ENCODE results near the gene RBSN. TPM values are rescaled to one million over a fixed set of nuclear protein-coding genes. Genes with fewer than 3 reads are reported as not detected.

Gene RBSN
- total and polyA plus RNA-seq, 2 experiments from 2014 or later, result 10.6 to 26.5 TPM

DNA sequence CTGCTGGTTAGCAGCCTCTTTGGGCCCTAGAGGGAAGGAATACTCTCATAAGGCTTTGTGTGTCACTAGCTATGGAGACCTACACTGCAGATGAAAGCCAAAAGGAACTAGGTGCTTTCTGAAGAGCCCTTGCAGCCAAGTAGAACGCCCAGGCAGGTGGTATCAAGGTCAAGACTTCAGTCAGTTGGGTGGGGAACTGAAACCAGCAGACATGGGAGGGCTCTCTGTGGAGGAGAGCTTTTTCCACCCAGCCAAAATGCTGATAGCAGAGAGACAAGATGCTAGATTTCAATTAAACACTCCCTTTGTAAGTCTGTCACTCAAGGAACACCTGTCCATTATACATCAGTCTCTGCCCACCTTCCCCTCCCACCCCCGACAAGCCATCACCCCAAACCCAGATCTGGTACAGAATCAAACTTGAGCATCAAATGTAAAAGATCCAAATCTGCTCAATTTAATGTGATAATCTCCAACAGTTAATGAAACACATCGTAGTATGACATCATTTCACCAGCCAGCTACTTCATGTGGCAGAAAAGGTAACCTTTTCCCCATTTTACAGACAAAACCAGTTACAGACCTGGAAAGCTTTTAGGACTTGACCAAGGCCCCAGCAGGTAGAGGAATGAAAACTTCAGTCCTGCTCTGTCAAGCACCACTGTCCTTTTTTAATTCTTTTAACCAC lies 48.4 kb downstream of the RBSN start:
- no peaks in the 10 kb centered on the region for H3K27me3 ChIP-seq (ENCODE audit: insufficient read depth)
- TF ChIP-seq STAT1 (IDR thresholded peaks at IDR 0.05; ENCODE audit: unreplicated experiment), result no peak
- no peak for TF ChIP-seq EZH2 (IDR thresholded peaks at IDR 0.05; ENCODE audit: low read depth, unreplicated experiment)
- no peak for TF ChIP-seq CREB1 (CRISPR knock-in tag; IDR thresholded peaks at IDR 0.05; ENCODE audit: low read depth)
- TF ChIP-seq, protein P1, sequence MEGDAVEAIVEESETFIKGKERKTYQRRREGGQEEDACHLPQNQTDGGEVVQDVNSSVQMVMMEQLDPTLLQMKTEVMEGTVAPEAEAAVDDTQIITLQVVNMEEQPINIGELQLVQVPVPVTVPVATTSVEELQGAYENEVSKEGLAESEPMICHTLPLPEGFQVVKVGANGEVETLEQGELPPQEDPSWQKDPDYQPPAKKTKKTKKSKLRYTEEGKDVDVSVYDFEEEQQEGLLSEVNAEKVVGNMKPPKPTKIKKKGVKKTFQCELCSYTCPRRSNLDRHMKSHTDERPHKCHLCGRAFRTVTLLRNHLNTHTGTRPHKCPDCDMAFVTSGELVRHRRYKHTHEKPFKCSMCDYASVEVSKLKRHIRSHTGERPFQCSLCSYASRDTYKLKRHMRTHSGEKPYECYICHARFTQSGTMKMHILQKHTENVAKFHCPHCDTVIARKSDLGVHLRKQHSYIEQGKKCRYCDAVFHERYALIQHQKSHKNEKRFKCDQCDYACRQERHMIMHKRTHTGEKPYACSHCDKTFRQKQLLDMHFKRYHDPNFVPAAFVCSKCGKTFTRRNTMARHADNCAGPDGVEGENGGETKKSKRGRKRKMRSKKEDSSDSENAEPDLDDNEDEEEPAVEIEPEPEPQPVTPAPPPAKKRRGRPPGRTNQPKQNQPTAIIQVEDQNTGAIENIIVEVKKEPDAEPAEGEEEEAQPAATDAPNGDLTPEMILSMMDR (conservative IDR thresholded peaks at IDR 0.05; ENCODE audit: low read depth in 2 of 2), result no peak
- TF ChIP-seq, protein P2, sequence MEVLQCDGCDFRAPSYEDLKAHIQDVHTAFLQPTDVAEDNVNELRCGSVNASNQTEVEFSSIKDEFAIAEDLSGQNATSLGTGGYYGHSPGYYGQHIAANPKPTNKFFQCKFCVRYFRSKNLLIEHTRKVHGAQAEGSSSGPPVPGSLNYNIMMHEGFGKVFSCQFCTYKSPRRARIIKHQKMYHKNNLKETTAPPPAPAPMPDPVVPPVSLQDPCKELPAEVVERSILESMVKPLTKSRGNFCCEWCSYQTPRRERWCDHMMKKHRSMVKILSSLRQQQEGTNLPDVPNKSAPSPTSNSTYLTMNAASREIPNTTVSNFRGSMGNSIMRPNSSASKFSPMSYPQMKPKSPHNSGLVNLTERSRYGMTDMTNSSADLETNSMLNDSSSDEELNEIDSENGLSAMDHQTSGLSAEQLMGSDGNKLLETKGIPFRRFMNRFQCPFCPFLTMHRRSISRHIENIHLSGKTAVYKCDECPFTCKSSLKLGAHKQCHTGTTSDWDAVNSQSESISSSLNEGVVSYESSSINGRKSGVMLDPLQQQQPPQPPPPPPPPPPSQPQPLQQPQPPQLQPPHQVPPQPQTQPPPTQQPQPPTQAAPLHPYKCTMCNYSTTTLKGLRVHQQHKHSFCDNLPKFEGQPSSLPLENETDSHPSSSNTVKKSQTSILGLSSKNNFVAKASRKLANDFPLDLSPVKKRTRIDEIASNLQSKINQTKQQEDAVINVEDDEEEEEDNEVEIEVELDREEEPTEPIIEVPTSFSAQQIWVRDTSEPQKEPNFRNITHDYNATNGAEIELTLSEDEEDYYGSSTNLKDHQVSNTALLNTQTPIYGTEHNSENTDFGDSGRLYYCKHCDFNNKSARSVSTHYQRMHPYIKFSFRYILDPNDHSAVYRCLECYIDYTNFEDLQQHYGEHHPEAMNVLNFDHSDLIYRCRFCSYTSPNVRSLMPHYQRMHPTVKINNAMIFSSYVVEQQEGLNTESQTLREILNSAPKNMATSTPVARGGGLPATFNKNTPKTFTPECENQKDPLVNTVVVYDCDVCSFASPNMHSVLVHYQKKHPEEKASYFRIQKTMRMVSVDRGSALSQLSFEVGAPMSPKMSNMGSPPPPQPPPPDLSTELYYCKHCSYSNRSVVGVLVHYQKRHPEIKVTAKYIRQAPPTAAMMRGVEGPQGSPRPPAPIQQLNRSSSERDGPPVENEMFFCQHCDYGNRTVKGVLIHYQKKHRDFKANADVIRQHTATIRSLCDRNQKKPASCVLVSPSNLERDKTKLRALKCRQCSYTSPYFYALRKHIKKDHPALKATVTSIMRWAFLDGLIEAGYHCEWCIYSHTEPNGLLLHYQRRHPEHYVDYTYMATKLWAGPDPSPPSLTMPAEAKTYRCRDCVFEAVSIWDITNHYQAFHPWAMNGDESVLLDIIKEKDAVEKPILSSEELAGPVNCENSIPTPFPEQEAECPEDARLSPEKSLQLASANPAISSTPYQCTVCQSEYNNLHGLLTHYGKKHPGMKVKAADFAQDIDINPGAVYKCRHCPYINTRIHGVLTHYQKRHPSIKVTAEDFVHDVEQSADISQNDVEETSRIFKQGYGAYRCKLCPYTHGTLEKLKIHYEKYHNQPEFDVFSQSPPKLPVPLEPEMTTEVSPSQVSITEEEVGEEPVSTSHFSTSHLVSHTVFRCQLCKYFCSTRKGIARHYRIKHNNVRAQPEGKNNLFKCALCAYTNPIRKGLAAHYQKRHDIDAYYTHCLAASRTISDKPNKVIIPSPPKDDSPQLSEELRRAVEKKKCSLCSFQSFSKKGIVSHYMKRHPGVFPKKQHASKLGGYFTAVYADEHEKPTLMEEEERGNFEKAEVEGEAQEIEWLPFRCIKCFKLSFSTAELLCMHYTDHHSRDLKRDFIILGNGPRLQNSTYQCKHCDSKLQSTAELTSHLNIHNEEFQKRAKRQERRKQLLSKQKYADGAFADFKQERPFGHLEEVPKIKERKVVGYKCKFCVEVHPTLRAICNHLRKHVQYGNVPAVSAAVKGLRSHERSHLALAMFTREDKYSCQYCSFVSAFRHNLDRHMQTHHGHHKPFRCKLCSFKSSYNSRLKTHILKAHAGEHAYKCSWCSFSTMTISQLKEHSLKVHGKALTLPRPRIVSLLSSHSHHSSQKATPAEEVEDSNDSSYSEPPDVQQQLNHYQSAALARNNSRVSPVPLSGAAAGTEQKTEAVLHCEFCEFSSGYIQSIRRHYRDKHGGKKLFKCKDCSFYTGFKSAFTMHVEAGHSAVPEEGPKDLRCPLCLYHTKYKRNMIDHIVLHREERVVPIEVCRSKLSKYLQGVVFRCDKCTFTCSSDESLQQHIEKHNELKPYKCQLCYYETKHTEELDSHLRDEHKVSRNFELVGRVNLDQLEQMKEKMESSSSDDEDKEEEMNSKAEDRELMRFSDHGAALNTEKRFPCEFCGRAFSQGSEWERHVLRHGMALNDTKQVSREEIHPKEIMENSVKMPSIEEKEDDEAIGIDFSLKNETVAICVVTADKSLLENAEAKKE (CRISPR knock-in tag; IDR thresholded peaks at IDR 0.05), result no peak
- TF ChIP-seq, protein P3, sequence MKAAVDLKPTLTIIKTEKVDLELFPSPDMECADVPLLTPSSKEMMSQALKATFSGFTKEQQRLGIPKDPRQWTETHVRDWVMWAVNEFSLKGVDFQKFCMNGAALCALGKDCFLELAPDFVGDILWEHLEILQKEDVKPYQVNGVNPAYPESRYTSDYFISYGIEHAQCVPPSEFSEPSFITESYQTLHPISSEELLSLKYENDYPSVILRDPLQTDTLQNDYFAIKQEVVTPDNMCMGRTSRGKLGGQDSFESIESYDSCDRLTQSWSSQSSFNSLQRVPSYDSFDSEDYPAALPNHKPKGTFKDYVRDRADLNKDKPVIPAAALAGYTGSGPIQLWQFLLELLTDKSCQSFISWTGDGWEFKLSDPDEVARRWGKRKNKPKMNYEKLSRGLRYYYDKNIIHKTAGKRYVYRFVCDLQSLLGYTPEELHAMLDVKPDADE (IDR thresholded peaks at IDR 0.05), result no peak
- TF ChIP-seq POLR2AphosphoS5 (IDR thresholded peaks at IDR 0.05; ENCODE audit: low read depth), result no peak
- TF ChIP-seq, protein P4, sequence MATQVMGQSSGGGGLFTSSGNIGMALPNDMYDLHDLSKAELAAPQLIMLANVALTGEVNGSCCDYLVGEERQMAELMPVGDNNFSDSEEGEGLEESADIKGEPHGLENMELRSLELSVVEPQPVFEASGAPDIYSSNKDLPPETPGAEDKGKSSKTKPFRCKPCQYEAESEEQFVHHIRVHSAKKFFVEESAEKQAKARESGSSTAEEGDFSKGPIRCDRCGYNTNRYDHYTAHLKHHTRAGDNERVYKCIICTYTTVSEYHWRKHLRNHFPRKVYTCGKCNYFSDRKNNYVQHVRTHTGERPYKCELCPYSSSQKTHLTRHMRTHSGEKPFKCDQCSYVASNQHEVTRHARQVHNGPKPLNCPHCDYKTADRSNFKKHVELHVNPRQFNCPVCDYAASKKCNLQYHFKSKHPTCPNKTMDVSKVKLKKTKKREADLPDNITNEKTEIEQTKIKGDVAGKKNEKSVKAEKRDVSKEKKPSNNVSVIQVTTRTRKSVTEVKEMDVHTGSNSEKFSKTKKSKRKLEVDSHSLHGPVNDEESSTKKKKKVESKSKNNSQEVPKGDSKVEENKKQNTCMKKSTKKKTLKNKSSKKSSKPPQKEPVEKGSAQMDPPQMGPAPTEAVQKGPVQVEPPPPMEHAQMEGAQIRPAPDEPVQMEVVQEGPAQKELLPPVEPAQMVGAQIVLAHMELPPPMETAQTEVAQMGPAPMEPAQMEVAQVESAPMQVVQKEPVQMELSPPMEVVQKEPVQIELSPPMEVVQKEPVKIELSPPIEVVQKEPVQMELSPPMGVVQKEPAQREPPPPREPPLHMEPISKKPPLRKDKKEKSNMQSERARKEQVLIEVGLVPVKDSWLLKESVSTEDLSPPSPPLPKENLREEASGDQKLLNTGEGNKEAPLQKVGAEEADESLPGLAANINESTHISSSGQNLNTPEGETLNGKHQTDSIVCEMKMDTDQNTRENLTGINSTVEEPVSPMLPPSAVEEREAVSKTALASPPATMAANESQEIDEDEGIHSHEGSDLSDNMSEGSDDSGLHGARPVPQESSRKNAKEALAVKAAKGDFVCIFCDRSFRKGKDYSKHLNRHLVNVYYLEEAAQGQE (IDR thresholded peaks at IDR 0.05; ENCODE audit: unreplicated experiment), result no peak
- TF ChIP-seq ZNF331 (CRISPR knock-in tag; IDR thresholded peaks at IDR 0.05; ENCODE audit: low read depth), result no peak
- no peak for TF ChIP-seq NANOG (IDR thresholded peaks at IDR 0.05; ENCODE audit: borderline replicate concordance)
- TF ChIP-seq ZNF114 (CRISPR knock-in tag; IDR thresholded peaks at IDR 0.05), result no peak
- no peak for TF ChIP-seq EZH2phosphoT487 (IDR thresholded peaks at IDR 0.05; ENCODE audit: unreplicated experiment)
- no peak for TF ChIP-seq JUNB (IDR thresholded peaks at IDR 0.05; ENCODE audit: unreplicated experiment)
- H3K9me2 ChIP-seq (ENCODE audit: insufficient read depth), result no peaks in the 10 kb centered on the region
- no peak overlapping the region for H3K4me2 ChIP-seq
- Mint-ChIP-seq H3K27ac (no peak overlapping the region), H3K9me3 (no peaks in the 10 kb centered on the region; the same call in 2 of the 3 replicates), H3K27me3 (ENCODE audit: insufficient read depth, low read depth, poor library complexity) (peaks cover 6% of the 10 kb centered on the region), H3K36me3 (ENCODE audit: low read depth) (peaks cover 66% of the 10 kb centered on the region), H3K4me3 (no peak overlapping the region), H3K4me1 (peaks cover 15% of the 10 kb centered on the region)
- peaks cover 47% of the 10 kb centered on the region for H3K79me2 ChIP-seq (replicated peaks; ENCODE audit: insufficient read depth)
- DNase-seq (ENCODE audit: low spot score), result no peak
- H3K4me3 ChIP-seq, result no peak overlapping the region
- H3K36me3 ChIP-seq (ENCODE audit: insufficient read depth), result peaks cover 62% of the 10 kb centered on the region
- peaks cover 24% of the 10 kb centered on the region; the same call in 1 of the 2 replicates for H3F3A ChIP-seq (replicated peaks; ENCODE audit: low read depth)
- peaks cover 53% of the 10 kb centered on the region for H4K20me1 ChIP-seq (replicated peaks; ENCODE audit: insufficient read depth)
- H3K4me1 ChIP-seq (ENCODE audit: insufficient read depth), result no peaks in the 10 kb centered on the region
- no peak overlapping the region for H3K27ac ChIP-seq (ENCODE audit: low read depth)
- H2AFZ ChIP-seq, result no peak overlapping the region
- no peak for ATAC-seq

Data from GM23338 (cell line).